ENCODE measurements around the gene AUNIP.

GRCh38 chr1:25807480-25808390 lies 51.5 kb downstream of the AUNIP start:
- no peak for TF ChIP-seq CTCF (IDR thresholded peaks at IDR 0.05)
- no peak for TF ChIP-seq POLR2A (IDR thresholded peaks at IDR 0.05)
- TF ChIP-seq POLR2AphosphoS5 (IDR thresholded peaks at IDR 0.05), result no peak
